SIG-M5 (cell line): ENCODE results near the gene LUM.

Source experiments
- DNase-seq: peaks from one replicate; lab custom pipeline; 2025; lab: John Stamatoyannopoulos, UW

LUM gene

GRCh38 chr12:91074154-91074709 lies 37.1 kb downstream of the LUM start:
- DNase-seq: no peak

DNA sequence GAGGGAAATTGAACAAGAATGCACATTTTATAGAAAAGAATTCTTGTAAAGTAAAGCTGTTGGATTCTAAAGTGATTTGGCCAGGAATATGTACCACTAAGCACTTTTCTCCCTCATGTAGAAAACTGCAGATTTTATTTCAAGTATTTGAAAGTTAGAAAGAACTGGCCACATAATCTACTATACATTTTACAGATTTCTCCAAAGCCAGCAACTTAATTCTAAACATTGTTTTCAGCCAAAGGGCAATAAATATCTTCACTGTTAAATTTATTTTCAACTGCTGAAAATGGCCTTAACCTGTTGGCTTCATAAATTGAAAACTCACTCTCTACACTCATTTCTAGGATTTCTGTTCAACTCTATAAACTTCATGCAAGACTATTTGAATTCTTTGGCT lies 37.9 kb downstream of the LUM start:
- no peak for DNase-seq

GRCh38 chr12:91072931-91073330 lies 38.4 kb downstream of the LUM start:
- DNase-seq: no peak

GRCh38 chr12:91070936-91071335 lies 40.4 kb downstream of the LUM start:
- DNase-seq: no peak

DNA sequence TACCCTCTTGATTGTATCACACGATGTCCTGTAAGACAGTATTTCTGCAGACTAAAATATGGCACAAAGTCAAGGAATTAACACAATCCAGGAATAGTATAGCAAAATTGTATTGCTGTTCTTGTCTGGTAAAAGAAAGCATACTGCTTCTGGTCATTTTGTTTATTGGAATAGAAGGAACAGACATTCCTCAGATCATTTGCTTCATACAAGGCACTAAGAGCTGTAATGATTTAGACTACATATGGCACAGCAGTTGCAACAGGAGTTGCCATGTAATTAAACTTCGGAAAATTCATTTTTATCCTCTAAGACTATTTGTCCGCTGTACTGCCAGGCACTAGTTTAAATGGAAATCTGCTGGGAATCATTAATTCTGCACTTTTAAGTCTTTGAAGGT lies 45.9 kb downstream of the LUM start:
- no peak for DNase-seq

DNA sequence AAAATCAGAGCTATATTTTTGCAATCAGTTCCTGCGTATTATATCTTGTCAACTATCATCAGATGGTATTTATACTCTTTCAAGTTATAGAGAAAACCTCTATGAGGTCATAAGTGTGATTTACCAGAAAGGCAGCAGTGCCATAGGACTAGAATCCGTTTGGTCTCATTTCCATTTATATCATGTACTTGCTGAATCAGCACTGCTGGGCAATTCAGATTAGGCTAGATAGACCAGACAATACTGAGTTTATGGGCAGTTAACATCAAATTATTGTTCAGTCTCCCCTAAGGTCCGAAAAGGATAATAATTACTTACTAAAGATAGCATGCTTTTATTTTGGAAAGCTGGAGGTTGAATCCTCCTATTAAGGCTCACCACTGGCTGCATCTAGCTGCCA lies 46.7 kb downstream of the LUM start:
- DNase-seq: no peak

DNA sequence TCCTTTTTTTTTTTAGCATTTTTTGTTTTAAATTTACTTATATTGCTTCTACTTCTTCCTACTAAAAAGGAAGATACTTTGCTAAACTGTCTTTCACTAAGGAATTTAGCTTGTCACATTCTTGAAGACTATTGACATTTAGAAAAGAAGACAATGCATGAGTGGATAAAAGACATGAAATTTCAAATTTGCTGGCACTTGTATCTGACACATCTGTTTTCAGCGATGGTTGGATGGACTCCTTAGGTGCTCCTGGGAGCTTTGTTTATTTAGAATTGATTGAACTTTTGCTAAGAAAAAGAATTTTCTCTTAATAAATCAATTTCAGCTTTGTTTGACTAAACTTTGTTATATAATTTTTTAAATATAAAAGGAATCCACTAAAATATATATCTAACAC lies 50.2 kb downstream of the LUM start:
- no peak for DNase-seq

GRCh38 chr12:91059211-91059610 lies 52.1 kb downstream of the LUM start:
- DNase-seq: no peak

- DNase-seq: no peak
Observed at GRCh38 chr12:91058786-91059185, 52.5 kb downstream of the LUM start.

GRCh38 chr12:91057368-91058165 lies 53.7 kb downstream of the LUM start, which contains the start of gene KERA:
Gene KERA, minus strand, starts transcription at chr12:91058024. Its CDS starts 1,743 bp downstream, at chr12:91056281.
- DNase-seq: no peak

- no peak for DNase-seq
Observed at GRCh38 chr12:91056488-91056887, 54.8 kb downstream of the LUM start.

GRCh38 chr12:91055976-91056375 lies 55.3 kb downstream of the LUM start:
- DNase-seq: no peak

GRCh38 chr12:91053951-91054715 lies 57.2 kb downstream of the LUM start:
- no peak for DNase-seq
